Right atrium auricular region (tissue), 2 donors: Measurements from ENCODE around the gene NRROS. TPM values are rescaled to one million over a fixed set of nuclear protein-coding genes. Genes with fewer than 3 reads are reported as not detected.

Experiments
- DNase-seq: peaks from one replicate; pipeline ENCODE4 v3.0.0-alpha.2; 2019; ENCODE audit warnings: low spot score
- H3K27ac ChIP-seq, 2 donors: fragments of 200-600 bp; sonication (generic); 1 replicate in 1 of 2; 2 replicates in 1 of 2; pipeline ENCODE4 v1.5.1; 2016 to 2019
- H3K27me3 ChIP-seq, 2 donors: fragments of 200-600 bp; sonication (generic); one replicate each; pipeline versions ENCODE4 v1.5.1 to v1.6.0; 2017 to 2019
- H3K36me3 ChIP-seq: fragments of 200-600 bp; sonication (generic); one replicate; pipeline ENCODE4 v1.5.1; 2016
- H3K4me1 ChIP-seq, 2 donors: fragments of 200-600 bp; sonication (generic); one replicate each; pipeline versions ENCODE4 v1.5.1 to v1.6.0; 2017 to 2019
- H3K4me3 ChIP-seq, 2 donors: fragments of 200-600 bp; sonication (generic); 1 replicate in 1 of 2; 2 replicates in 1 of 2; pipeline ENCODE4 v1.5.1; 2017 to 2019; ENCODE audit warnings: mild to moderate bottlenecking in 1 of 2, moderate library complexity in 1 of 2
- H3K9me3 ChIP-seq, 2 donors: fragments of 200-600 bp; sonication (generic); one replicate each; pipeline ENCODE4 v1.5.1; 2019
- CTCF ChIP-seq, 2 donors: fragments of 200-600 bp; sonication (generic); IDR thresholded peaks; one replicate each; pipeline ENCODE4 v1.5.1; 2019; ENCODE audit warnings: antibody characterized with exemption in 2 of 2
- total RNA-seq, 2 donors: library from RNA; depleted of rRNA; stranded (reverse); fragments of >200 nt; gene quantifications; one replicate each; pipeline ENCODE4 v1.1.0, GENCODE V29; 2016

The NRROS gene
- total RNA-seq, 2 donors from 2014 or later = 2.4 to 4.8 TPM

- Histone ChIP-seq H3K4me3 (no peak overlapping the region), H3K27me3 (no peaks in the 10 kb centered on the region), H3K27ac (no peak overlapping the region), H3K4me1 (no peaks in the 10 kb centered on the region), H3K9me3 (no peaks in the 10 kb centered on the region), H3K36me3 (no peaks in the 10 kb centered on the region)
- no peak for TF ChIP-seq CTCF (IDR thresholded peaks at IDR 0.05)
- no peak for DNase-seq
These were observed 36.8 kb upstream of the NRROS start for GRCh38 chr3:196602673-196603072.

- no peaks in the 10 kb centered on the region for H3K27me3 ChIP-seq
These were observed 35.8 kb upstream of the NRROS start for GRCh38 chr3:196603683-196604082.

GRCh38 chr3:196604548-196604947, 34.9 kb upstream of the NRROS start:
- no peaks in the 10 kb centered on the region for H3K36me3 ChIP-seq
- DNase-seq = no peak
- TF ChIP-seq CTCF (IDR thresholded peaks at IDR 0.05) = no peak
- H3K4me3 ChIP-seq = no peak overlapping the region
- H3K9me3 ChIP-seq = no peaks in the 10 kb centered on the region
- no peaks in the 10 kb centered on the region for H3K27me3 ChIP-seq
- H3K4me1 ChIP-seq = peaks cover 0 to 6% of the 10 kb centered on the region in 2 donors
- H3K27ac ChIP-seq = no peak overlapping the region

More at GRCh38 chr3:196603683-196604082, 35.8 kb upstream of the NRROS start:
- H3K4me1 ChIP-seq = no peaks in the 10 kb centered on the region
- H3K9me3 ChIP-seq = no peaks in the 10 kb centered on the region
- no peak for DNase-seq
- H3K4me3 ChIP-seq = no peak overlapping the region
- no peak overlapping the region for H3K27ac ChIP-seq
- no peaks in the 10 kb centered on the region for H3K36me3 ChIP-seq
- TF ChIP-seq CTCF (IDR thresholded peaks at IDR 0.05) = no peak

GRCh38 chr3:196608693-196609092, 30.8 kb upstream of the NRROS start:
- no peak for DNase-seq
- Histone ChIP-seq H3K9me3 (no peaks in the 10 kb centered on the region), H3K27ac (no peak overlapping the region), H3K27me3 (no peaks in the 10 kb centered on the region), H3K4me3 (no peak overlapping the region), H3K36me3 (no peaks in the 10 kb centered on the region), H3K4me1 (peaks cover 0 to 20% of the 10 kb centered on the region in 2 donors)
- no peak for TF ChIP-seq CTCF (IDR thresholded peaks at IDR 0.05)

GRCh38 chr3:196609343-196609775, 30.1 kb upstream of the NRROS start:
- Histone ChIP-seq H3K36me3 (no peaks in the 10 kb centered on the region), H3K9me3 (no peaks in the 10 kb centered on the region), H3K27me3 (no peaks in the 10 kb centered on the region), H3K4me1 (peaks cover 0 to 20% of the 10 kb centered on the region in 2 donors), H3K4me3 (no peak overlapping the region), H3K27ac (peak overlapping the region in 1 of 2 donors; percentile 42)
- TF ChIP-seq CTCF (IDR thresholded peaks at IDR 0.05) = peak; percentile 68 to 89
- peak; percentile 85 for DNase-seq
